ENCODE measurements around the gene SPRR2B. TPM values are rescaled to one million over a fixed set of nuclear protein-coding genes. Genes with fewer than 3 reads are reported as not detected.
"Not testable (repeated sequence)": the region's sequence is repeated elsewhere in the genome, so short reads cannot be mapped to it uniquely, and the experiment has no call there.

SPRR2B gene
- not detected for total RNA-seq

GRCh38 chr1:153071511-153071910 is at the start of gene SPRR2B:
TSS of gene SPRR2B (minus strand) at chr1:153071611. CDS start at chr1:153070839, 772 bp downstream.
- DNase-seq (ENCODE audit: low spot score in 2 of 2) (no peak), FAIRE-seq (no peak)

- no peak for DNase-seq (ENCODE audit: low spot score in 2 of 2)
- FAIRE-seq, result no peak
Measured at GRCh38 chr1:153120945-153121344, 49.5 kb upstream of the SPRR2B start.

GRCh38 chr1:153119491-153119971 is 48.1 kb upstream of the SPRR2B start:
- DNase-seq (ENCODE audit: low spot score in 2 of 2) (no peak), FAIRE-seq (no peak)

GRCh38 chr1:153115264-153115663 is 43.9 kb upstream of the SPRR2B start:
- FAIRE-seq; DNase-seq (ENCODE audit: low spot score in 2 of 2): not testable (repeated sequence)

- DNase-seq (ENCODE audit: low spot score in 2 of 2), result no peak
- FAIRE-seq, result no peak
Measured at GRCh38 chr1:153113416-153113815, 42.0 kb upstream of the SPRR2B start, which contains the start of gene SPRR2F. TSS of gene SPRR2F (minus strand) at chr1:153113516. CDS start at chr1:153112733, 783 bp downstream.

GRCh38 chr1:153112454-153112853 is 41.0 kb upstream of the SPRR2B start:
- not testable (repeated sequence) for DNase-seq (ENCODE audit: low spot score in 2 of 2); FAIRE-seq

GRCh38 chr1:153100245-153100644 is 28.8 kb upstream of the SPRR2B start:
- FAIRE-seq, result no peak
- DNase-seq (ENCODE audit: low spot score in 2 of 2), result no peak

GRCh38 chr1:153099461-153100045 is 28.1 kb upstream of the SPRR2B start:
- FAIRE-seq (no peak), DNase-seq (ENCODE audit: low spot score in 2 of 2) (no peak)

- no peak for DNase-seq (ENCODE audit: low spot score in 2 of 2)
- FAIRE-seq, result no peak
Measured at GRCh38 chr1:153095764-153096163, 24.4 kb upstream of the SPRR2B start.

- FAIRE-seq (no peak), DNase-seq (ENCODE audit: low spot score in 2 of 2) (no peak)
Measured at GRCh38 chr1:153094426-153094825, 23.0 kb upstream of the SPRR2B start, which contains the start of gene SPRR2E. TSS of gene SPRR2E (minus strand) at chr1:153094526. CDS start at chr1:153093751, 775 bp downstream.

- no peak for FAIRE-seq
- no peak for DNase-seq (ENCODE audit: low spot score in 2 of 2)
Measured at GRCh38 chr1:153087652-153088051, 16.2 kb upstream of the SPRR2B start.

GRCh38 chr1:153081736-153082135 is 10.3 kb upstream of the SPRR2B start:
- DNase-seq (ENCODE audit: low spot score in 2 of 2) (no peak), FAIRE-seq (no peak)

GRCh38 chr1:153072806-153073726 is 1.7 kb upstream of the SPRR2B start:
- no peak for FAIRE-seq
- no peak for DNase-seq (ENCODE audit: low spot score in 2 of 2)

- no peak for DNase-seq (ENCODE audit: low spot score in 2 of 2)
- FAIRE-seq, result no peak
Measured at GRCh38 chr1:153070243-153070642, 1.2 kb downstream of the SPRR2B start.

- DNase-seq (ENCODE audit: low spot score in 2 of 2) (no peak), FAIRE-seq (no peak)
Measured at GRCh38 chr1:153058826-153059784, 12.3 kb downstream of the SPRR2B start.

GRCh38 chr1:153058154-153058553 is 13.3 kb downstream of the SPRR2B start:
- DNase-seq (ENCODE audit: low spot score in 2 of 2), result no peak
- no peak for FAIRE-seq

- no peak for DNase-seq (ENCODE audit: low spot score in 2 of 2)
- FAIRE-seq, result no peak
Measured at GRCh38 chr1:153057375-153057774, 14.0 kb downstream of the SPRR2B start, which contains the start of gene SPRR2A. TSS of gene SPRR2A (minus strand) at chr1:153057512. CDS start at chr1:153056735, 777 bp downstream.

GRCh38 chr1:153056111-153056510 is 15.3 kb downstream of the SPRR2B start:
- not testable (repeated sequence) for DNase-seq (ENCODE audit: low spot score in 2 of 2); FAIRE-seq

- FAIRE-seq (no peak), DNase-seq (ENCODE audit: low spot score in 2 of 2) (no peak)
Measured at GRCh38 chr1:153049211-153049610, 22.2 kb downstream of the SPRR2B start.

Data from frontal cortex (tissue), 4 donors.